Epithelial cell of esophagus (primary cell): ENCODE data around the gene NLRP1.

Experiments used
- DNase-seq: peaks from one replicate; pipeline ENCODE4 v3.0.0; 2010; ENCODE audit warnings: low read depth
- H3K4me3 ChIP-seq: 2 replicates; pipeline ENCODE4 v1.5.1; 2011; ENCODE audit warnings: mild to moderate bottlenecking, low read length, control low read depth
- CTCF ChIP-seq: IDR thresholded peaks from 2 replicates; pipeline ENCODE4 v1.5.1; 2011; ENCODE audit warnings: low read depth, mild to moderate bottlenecking, low read length, control low read depth, inconsistent platforms; ENCODE audit not compliant: insufficient read depth; ENCODE audit errors: missing control alignments

The NLRP1 gene

GRCh38 chr17:5545051-5545987 is 39.0 kb downstream of the NLRP1 start:
- no peak for TF ChIP-seq CTCF
- DNase-seq, result no peak
- no peak overlapping the region for H3K4me3 ChIP-seq

DNA sequence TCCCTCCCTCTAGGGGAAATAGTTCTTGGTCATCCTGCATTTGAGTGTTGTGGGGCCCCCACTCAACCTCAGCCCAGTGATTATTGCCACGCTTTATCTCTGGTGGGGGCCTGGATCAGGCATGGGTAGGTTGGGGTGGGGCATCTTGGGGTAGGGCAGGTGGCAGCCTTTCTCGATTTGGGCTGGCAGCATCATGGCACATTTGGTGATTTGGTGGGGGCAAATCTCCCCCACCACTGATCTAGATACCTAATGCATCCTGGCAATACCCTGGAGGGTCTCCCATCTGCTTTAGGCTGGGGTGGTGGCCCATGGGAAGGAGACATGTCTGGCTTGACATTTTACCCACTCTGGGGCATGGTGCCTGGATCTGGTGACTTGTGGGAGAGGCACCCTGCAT is 40.2 kb downstream of the NLRP1 start:
- no peak overlapping the region for H3K4me3 ChIP-seq
- no peak for DNase-seq
- no peak for TF ChIP-seq CTCF

GRCh38 chr17:5541610-5542202 is 42.6 kb downstream of the NLRP1 start:
- TF ChIP-seq CTCF, result no peak

GRCh38 chr17:5540321-5540720 is 44.0 kb downstream of the NLRP1 start:
- DNase-seq, result no peak
- no peak for TF ChIP-seq CTCF
- no peak overlapping the region for H3K4me3 ChIP-seq

More at GRCh38 chr17:5541610-5542202, 42.6 kb downstream of the NLRP1 start:
- DNase-seq, result no peak
- H3K4me3 ChIP-seq, result no peak overlapping the region

DNA sequence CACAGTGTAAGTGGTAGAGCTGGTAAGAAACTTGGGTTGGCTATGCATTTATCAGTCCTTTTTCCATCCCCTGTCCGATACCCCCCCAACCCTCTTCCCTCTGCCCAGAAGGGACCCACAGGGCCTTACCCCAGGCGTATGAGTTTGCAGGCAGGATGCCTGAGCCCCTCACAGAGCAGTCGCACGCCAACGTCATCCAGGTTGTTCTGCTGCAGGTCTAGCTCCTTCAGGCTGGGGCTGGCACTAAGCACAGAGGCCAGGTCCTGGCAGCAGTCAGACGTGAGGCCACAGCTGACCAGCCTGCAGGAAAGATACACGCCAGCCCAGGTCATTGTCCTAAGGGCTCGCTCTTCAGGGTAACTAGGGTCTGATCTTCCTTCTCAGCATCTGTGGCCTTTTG is 45.0 kb downstream of the NLRP1 start:
- no peak for TF ChIP-seq CTCF
- no peak for DNase-seq
- H3K4me3 ChIP-seq, result no peak overlapping the region

DNA sequence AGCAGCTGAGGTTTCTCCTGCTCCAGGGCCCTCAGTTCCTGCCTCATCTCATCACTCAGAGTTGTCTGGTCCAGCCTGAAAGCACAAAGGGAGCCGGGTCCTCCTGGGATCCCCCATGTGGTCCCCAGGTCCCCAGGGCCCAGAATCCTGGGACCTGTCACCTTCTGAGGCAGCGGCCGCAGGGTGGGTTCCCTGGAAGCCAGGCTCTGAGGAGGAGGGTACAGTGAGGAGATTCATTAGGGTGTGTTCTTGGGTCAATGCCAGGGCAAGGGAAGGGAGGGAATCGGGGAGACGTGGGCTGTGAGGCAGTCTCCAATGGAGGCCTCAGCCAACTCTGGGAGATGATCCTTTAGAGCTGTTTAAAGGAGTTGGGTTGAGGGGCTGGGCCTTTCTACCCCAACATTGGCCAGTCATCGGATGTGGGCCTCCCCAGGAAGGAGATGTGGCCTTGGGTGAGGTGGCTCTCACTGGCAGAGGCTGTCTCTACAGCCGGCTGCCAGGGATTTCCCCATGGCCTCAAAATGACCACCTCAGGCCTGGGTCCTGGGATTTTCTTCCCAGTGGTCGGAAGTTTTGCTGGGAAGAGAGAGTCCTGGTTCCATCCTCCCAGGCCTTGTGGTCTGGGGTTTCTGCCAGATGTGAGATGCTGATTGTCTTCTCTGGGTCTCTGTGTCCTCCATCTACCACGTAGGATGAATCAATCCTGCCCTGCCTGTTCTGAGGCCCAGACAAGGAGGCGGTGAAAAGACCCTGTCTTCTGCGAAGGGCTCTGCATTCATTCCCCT is 47.3 kb downstream of the NLRP1 start:
- DNase-seq, result no peak
- TF ChIP-seq CTCF, result no peak
- H3K4me3 ChIP-seq, result no peak overlapping the region
